HFF-Myc (cell line): Measurements from ENCODE around the gene LGMN.
"Not testable (repeated sequence)": the region's sequence is repeated elsewhere in the genome, so short reads cannot be mapped to it uniquely, and the experiment has no call there.

Experiments used
- DNase-seq: peaks from one replicate; pipeline ENCODE4 v3.0.0-alpha.2; 2011; ENCODE audit warnings: low read depth; ENCODE audit errors: extremely low read depth
- H3K4me3 ChIP-seq: replicated peaks from 2 replicates; pipeline ENCODE4 v1.5.1; 2011; ENCODE audit warnings: low read depth, mild to moderate bottlenecking, control low read depth, low read length
- TF ChIP-seq, protein P1 (sequence below): IDR thresholded peaks from 2 replicates; pipeline ENCODE4 v1.5.1; 2012; ENCODE audit warnings: mild to moderate bottlenecking, low read depth, low read length, control low read depth; ENCODE audit errors: missing control alignments

The LGMN gene

GRCh38 chr14:92787554-92787953 is 39.1 kb upstream of the LGMN start:
- no peak overlapping the region for H3K4me3 ChIP-seq
- DNase-seq = no peak
- TF ChIP-seq, protein P1, sequence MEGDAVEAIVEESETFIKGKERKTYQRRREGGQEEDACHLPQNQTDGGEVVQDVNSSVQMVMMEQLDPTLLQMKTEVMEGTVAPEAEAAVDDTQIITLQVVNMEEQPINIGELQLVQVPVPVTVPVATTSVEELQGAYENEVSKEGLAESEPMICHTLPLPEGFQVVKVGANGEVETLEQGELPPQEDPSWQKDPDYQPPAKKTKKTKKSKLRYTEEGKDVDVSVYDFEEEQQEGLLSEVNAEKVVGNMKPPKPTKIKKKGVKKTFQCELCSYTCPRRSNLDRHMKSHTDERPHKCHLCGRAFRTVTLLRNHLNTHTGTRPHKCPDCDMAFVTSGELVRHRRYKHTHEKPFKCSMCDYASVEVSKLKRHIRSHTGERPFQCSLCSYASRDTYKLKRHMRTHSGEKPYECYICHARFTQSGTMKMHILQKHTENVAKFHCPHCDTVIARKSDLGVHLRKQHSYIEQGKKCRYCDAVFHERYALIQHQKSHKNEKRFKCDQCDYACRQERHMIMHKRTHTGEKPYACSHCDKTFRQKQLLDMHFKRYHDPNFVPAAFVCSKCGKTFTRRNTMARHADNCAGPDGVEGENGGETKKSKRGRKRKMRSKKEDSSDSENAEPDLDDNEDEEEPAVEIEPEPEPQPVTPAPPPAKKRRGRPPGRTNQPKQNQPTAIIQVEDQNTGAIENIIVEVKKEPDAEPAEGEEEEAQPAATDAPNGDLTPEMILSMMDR = no peak

DNA sequence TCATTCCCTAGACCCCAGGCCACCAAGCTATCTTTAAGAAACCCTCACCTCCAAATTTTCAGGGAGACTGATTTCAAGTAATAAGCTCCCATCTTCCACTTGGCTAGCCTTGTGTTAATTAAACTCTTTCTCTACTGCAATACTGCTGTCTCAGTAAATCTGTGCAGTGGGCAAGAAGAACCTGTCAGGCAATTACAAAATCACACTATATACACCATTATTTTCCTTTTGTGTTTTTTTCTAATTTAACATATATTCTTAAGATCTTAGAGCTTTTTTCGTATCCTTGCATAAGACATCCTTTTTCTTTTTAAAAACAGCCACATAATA is 38.0 kb upstream of the LGMN start:
- TF ChIP-seq, protein P1 = no peak
- H3K4me3 ChIP-seq = no peak overlapping the region
- DNase-seq = no peak

- TF ChIP-seq, protein P1 = peak; percentile 19
- no peak overlapping the region for H3K4me3 ChIP-seq
- DNase-seq = peak; percentile 59
Measured at GRCh38 chr14:92785667-92786426, 37.4 kb upstream of the LGMN start.

DNA sequence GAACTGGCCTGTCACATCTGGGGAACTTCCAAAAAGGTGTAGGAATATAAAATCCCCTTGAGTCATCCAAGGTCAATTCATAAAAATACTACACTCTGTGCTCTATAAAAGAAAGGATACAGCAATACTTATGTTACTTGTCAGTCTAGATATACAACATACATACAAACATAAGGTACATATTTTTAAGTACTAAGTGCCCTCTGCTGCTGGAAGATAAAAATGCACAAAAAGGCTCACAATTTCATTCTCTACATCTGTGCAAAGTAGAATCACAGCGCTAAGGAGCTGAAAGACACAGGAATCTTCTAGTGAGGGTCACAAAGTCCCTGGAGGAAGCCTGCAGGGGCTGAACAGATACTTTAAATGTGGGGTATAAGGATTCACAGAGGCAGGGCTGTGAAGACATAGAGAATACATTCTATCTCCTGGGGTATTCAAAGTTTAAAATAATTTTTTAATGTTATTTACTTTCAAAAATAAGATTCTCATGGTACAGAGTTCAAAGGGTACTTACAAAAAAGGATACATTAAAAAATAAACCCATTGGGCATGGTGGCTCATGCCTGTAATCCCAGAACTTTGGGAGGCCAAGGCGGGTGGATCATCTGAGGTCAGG is 35.5 kb upstream of the LGMN start:
- no peak overlapping the region for H3K4me3 ChIP-seq
- TF ChIP-seq, protein P1 = peak; percentile 46
- DNase-seq = peak; percentile 55

DNA sequence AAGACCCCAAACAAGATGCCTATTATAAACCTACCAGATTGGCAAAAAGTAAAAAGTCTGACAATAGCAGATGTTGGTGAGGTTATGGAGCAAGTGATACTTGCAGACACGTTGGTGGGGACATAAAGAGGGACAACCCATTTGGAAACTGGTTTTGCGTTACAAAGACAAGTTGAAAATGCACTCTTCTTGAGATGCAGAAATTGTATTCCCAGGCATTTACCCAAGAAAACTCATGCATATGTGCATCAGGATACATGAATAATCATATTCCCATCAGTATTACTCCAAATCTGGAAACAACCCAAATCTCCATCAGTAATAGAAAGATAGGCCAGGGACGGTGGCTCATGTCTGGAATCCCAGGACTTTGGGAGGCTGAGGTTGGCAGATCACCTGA is 32.9 kb upstream of the LGMN start:
- no peak for DNase-seq
- no peak overlapping the region for H3K4me3 ChIP-seq
- TF ChIP-seq, protein P1 = no peak

- no peak overlapping the region for H3K4me3 ChIP-seq
- peak; percentile 46 for DNase-seq
- TF ChIP-seq, protein P1 = no peak
Measured at GRCh38 chr14:92780444-92781232, 32.2 kb upstream of the LGMN start.

GRCh38 chr14:92778868-92779565 is 30.6 kb upstream of the LGMN start:
- DNase-seq, H3K4me3 ChIP-seq: not testable (repeated sequence)

DNA sequence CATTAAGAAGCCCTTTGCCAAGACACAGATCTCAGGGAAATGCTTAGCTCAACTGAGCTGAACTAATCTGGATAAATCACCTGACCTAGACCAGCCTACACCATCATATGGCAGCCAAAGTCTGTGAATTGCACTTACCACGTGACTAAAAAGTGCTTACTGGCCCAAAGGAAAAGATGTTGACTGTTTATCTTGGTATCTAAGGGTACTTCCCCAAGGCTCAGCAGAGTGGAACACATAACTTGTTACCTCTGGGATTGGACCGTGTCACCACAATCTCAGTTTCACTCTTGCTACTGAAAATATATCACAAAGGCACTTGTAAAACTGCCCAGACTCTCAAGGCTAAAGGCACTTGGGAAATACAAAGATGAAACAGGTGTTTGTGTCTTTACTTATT is 26.9 kb upstream of the LGMN start:
- not testable (repeated sequence) for DNase-seq, H3K4me3 ChIP-seq
